HepG2 (cell line): ENCODE results near the gene TANGO6. TPM values are rescaled to one million over a fixed set of nuclear protein-coding genes. Genes with fewer than 3 reads are reported as not detected.

ENCODE experiments used
- CENPT ChIP-seq: sonication (generic); formaldehyde crosslinking; IDR thresholded peaks from 2 replicates; pipeline ENCODE4 v1.8.0; 2022; ENCODE audit warnings: low read depth, mild to moderate bottlenecking, moderate library complexity, missing genetic modification reagents
- FOXA1 ChIP-seq, 2 experiments: fragments of 450-650 bp in 1 of 2; sonication (generic) in 1 of 2; formaldehyde crosslinking in 1 of 2; IDR thresholded peaks; 2 replicates each; pipeline versions ENCODE4 v1.4.0 to v1.6.1; 2016 to 2020; ENCODE audit warnings: missing genetic modification reagents in 1 of 2
- FOXC1 ChIP-seq: sonication (generic); formaldehyde crosslinking; IDR thresholded peaks from 2 replicates; pipeline ENCODE4 v1.8.0; 2022; ENCODE audit warnings: mild to moderate bottlenecking, missing genetic modification reagents, borderline replicate concordance
- HDAC1 ChIP-seq: sonication (generic); formaldehyde crosslinking; IDR thresholded peaks from 2 replicates; pipeline ENCODE4 v1.5.1; 2020; ENCODE audit warnings: mild to moderate bottlenecking, missing genetic modification reagents
- HOXA5 ChIP-seq: sonication (generic); formaldehyde crosslinking; IDR thresholded peaks from 2 replicates; pipeline ENCODE4 v1.4.0; 2020; ENCODE audit warnings: missing genetic modification reagents
- KAT8 ChIP-seq: IDR thresholded peaks from 2 replicates; pipeline ENCODE4 v1.6.1; 2016; ENCODE audit warnings: missing genetic modification reagents, missing compliant biosample characterization
- MEF2D ChIP-seq: sonication (generic); formaldehyde crosslinking; IDR thresholded peaks from 2 replicates; pipeline ENCODE4 v1.5.1; 2020; ENCODE audit warnings: mild to moderate bottlenecking, missing genetic modification reagents
- RBM22 ChIP-seq: fragments of 200-400 bp; formaldehyde crosslinking; optimal IDR thresholded peaks from 2 replicates; pipeline ENCODE3; 2017; ENCODE audit warnings: mild to moderate bottlenecking, low read length, moderate library complexity
- SALL2 ChIP-seq: sonication (generic); formaldehyde crosslinking; IDR thresholded peaks from 2 replicates; pipeline ENCODE4 v1.8.1; 2023; ENCODE audit warnings: mild to moderate bottlenecking, missing genetic modification reagents, inconsistent platforms
- SMC3 ChIP-seq: IDR thresholded peaks from 2 replicates; pipeline ENCODE4 v1.6.1; 2011; ENCODE audit warnings: low read length, improper control_type of control experiment
- STAG1 ChIP-seq: sonication (generic); formaldehyde crosslinking; IDR thresholded peaks from 2 replicates; pipeline ENCODE4 v1.4.0; 2020; ENCODE audit warnings: missing genetic modification reagents
- TMF1 ChIP-seq: sonication (generic); formaldehyde crosslinking; IDR thresholded peaks from 2 replicates; pipeline ENCODE4 v1.8.1; 2022; ENCODE audit warnings: low read depth, missing genetic modification reagents
- U2AF1 ChIP-seq: fragments of 200-400 bp; formaldehyde crosslinking; optimal IDR thresholded peaks from 2 replicates; pipeline ENCODE3; 2017; ENCODE audit warnings: mild to moderate bottlenecking, low read depth, low read length
- YY1 ChIP-seq: IDR thresholded peaks from 2 replicates; pipeline ENCODE4 v1.6.1; 2011; ENCODE audit warnings: low read length, low read depth, moderate library complexity, mild to moderate bottlenecking; ENCODE audit not compliant: insufficient read depth, insufficient replicate concordance
- ZNF546 ChIP-seq: sonication (generic); formaldehyde crosslinking; conservative IDR thresholded peaks from 2 replicates; pipeline ENCODE4 v1.8.1; 2023; ENCODE audit warnings: mild to moderate bottlenecking, missing genetic modification reagents
- polyA plus RNA-seq, 8 experiments: library from polyadenylated mRNA; depleted of rRNA in 3 of 8; stranded (reverse) in 7 of 8; unstranded in 1 of 8; fragments of >200 nt; fragmentation: Illumina TruSeq in 4 of 8; extraction: Trizol in 4 of 8; gene quantifications; 2 replicates each; pipeline versions ENCODE4 v1.2.1 to v1.2.3, GENCODE V29; 2011 to 2016; ENCODE audit warnings: low read depth in 4 of 8, missing spikeins in 1 of 8, mixed read lengths in 1 of 8; ENCODE audit not compliant: insufficient read depth in 1 of 8
- total RNA-seq, 5 experiments: library from RNA; depleted of rRNA; stranded (reverse); fragments of >200 nt; fragmentation: Illumina TruSeq; extraction: Trizol; gene quantifications; 2 replicates each; pipeline ENCODE4 v1.2.3, GENCODE V29; 2016; ENCODE audit warnings: low read depth in 1 of 5
- TF ChIP-seq, protein P1 (sequence below): sonication (generic); formaldehyde crosslinking; IDR thresholded peaks from 2 replicates; pipeline ENCODE4 v1.5.0; 2020; ENCODE audit warnings: mild to moderate bottlenecking, missing genetic modification reagents, borderline replicate concordance
- TF ChIP-seq, protein P2 (sequence below): sonication (generic); formaldehyde crosslinking; IDR thresholded peaks from 2 replicates; pipeline ENCODE4 v1.4.0; 2020; ENCODE audit warnings: missing genetic modification reagents
- TF ChIP-seq, protein P3 (sequence below): IDR thresholded peaks from 2 replicates; pipeline ENCODE4 v1.6.1; 2012; ENCODE audit warnings: low read depth, low read length, improper control_type of control experiment
- TF ChIP-seq, protein P4 (sequence below): sonication (generic); formaldehyde crosslinking; IDR thresholded peaks from 2 replicates; pipeline ENCODE4 v1.8.0; 2022; ENCODE audit warnings: mild to moderate bottlenecking, missing genetic modification reagents

The TANGO6 gene
- total and polyA plus RNA-seq, 2 of the 13 experiments (the other 11 are each of a cell fraction or from before 2014, with no cell fraction given), result 7.2 to 13.3 TPM

DNA sequence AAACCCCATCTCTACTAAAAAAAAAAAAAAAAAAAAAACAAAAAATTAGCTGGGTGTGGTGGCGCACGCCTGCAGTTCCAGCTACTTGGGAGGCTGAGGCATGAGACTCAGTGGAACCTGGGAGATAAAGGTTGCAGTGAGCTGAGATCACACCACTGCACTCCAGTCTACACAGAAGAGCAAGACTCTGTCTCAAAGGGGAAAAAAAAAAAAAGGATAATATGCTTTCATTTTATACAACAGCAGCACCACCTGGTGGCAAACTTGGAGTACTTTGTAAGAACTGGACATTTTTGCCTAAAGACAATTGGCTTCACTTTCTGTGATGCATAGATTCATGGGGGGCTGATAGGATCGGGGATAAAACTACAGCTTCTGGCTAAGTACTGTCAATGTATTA, 280.6 kb downstream of the TANGO6 start (continued):
- TF ChIP-seq, protein P1, sequence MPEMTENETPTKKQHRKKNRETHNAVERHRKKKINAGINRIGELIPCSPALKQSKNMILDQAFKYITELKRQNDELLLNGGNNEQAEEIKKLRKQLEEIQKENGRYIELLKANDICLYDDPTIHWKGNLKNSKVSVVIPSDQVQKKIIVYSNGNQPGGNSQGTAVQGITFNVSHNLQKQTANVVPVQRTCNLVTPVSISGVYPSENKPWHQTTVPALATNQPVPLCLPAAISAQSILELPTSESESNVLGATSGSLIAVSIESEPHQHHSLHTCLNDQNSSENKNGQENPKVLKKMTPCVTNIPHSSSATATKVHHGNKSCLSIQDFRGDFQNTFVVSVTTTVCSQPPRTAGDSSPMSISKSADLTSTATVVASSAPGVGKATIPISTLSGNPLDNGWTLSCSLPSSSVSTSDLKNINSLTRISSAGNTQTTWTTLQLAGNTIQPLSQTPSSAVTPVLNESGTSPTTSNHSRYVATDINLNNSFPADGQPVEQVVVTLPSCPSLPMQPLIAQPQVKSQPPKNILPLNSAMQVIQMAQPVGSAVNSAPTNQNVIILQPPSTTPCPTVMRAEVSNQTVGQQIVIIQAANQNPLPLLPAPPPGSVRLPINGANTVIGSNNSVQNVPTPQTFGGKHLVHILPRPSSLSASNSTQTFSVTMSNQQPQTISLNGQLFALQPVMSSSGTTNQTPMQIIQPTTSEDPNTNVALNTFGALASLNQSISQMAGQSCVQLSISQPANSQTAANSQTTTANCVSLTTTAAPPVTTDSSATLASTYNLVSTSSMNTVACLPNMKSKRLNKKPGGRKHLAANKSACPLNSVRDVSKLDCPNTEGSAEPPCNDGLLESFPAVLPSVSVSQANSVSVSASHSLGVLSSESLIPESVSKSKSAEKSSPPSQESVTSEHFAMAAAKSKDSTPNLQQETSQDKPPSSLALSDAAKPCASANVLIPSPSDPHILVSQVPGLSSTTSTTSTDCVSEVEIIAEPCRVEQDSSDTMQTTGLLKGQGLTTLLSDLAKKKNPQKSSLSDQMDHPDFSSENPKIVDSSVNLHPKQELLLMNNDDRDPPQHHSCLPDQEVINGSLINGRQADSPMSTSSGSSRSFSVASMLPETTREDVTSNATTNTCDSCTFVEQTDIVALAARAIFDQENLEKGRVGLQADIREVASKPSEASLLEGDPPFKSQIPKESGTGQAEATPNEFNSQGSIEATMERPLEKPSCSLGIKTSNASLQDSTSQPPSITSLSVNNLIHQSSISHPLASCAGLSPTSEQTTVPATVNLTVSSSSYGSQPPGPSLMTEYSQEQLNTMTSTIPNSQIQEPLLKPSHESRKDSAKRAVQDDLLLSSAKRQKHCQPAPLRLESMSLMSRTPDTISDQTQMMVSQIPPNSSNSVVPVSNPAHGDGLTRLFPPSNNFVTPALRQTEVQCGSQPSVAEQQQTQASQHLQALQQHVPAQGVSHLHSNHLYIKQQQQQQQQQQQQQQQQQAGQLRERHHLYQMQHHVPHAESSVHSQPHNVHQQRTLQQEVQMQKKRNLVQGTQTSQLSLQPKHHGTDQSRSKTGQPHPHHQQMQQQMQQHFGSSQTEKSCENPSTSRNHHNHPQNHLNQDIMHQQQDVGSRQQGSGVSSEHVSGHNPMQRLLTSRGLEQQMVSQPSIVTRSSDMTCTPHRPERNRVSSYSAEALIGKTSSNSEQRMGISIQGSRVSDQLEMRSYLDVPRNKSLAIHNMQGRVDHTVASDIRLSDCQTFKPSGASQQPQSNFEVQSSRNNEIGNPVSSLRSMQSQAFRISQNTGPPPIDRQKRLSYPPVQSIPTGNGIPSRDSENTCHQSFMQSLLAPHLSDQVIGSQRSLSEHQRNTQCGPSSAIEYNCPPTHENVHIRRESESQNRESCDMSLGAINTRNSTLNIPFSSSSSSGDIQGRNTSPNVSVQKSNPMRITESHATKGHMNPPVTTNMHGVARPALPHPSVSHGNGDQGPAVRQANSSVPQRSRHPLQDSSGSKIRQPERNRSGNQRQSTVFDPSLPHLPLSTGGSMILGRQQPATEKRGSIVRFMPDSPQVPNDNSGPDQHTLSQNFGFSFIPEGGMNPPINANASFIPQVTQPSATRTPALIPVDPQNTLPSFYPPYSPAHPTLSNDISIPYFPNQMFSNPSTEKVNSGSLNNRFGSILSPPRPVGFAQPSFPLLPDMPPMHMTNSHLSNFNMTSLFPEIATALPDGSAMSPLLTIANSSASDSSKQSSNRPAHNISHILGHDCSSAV, result no peak
- TF ChIP-seq HOXA5 (CRISPR knock-in tag) (peak; percentile 57; the same call in 1 of the 2 replicates), FOXA1 (IDR thresholded peaks at IDR 0.05) (no peak), FOXA1 (CRISPR knock-in tag; IDR thresholded peaks at IDR 0.05) (no peak), ZNF546 (CRISPR knock-in tag) (no peak), YY1 (no peak), MEF2D (CRISPR knock-in tag) (no peak), SMC3 (peak; percentile 98), KAT8 (CRISPR knock-in tag) (0 out of 2 replicates have a peak, but pooled peaks have one; percentile 36), TMF1 (CRISPR knock-in tag) (no peak), FOXC1 (CRISPR knock-in tag) (no peak), U2AF1 (no peak), STAG1 (CRISPR knock-in tag) (peak; percentile 94), CENPT (CRISPR knock-in tag) (no peak), RBM22 (no peak), HDAC1 (CRISPR knock-in tag) (no peak), SALL2 (CRISPR knock-in tag) (peak; percentile 77; the same call in 1 of the 2 replicates)
- TF ChIP-seq, protein P2, sequence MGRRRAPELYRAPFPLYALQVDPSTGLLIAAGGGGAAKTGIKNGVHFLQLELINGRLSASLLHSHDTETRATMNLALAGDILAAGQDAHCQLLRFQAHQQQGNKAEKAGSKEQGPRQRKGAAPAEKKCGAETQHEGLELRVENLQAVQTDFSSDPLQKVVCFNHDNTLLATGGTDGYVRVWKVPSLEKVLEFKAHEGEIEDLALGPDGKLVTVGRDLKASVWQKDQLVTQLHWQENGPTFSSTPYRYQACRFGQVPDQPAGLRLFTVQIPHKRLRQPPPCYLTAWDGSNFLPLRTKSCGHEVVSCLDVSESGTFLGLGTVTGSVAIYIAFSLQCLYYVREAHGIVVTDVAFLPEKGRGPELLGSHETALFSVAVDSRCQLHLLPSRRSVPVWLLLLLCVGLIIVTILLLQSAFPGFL (CRISPR knock-in tag), result no peak
- TF ChIP-seq, protein P3, sequence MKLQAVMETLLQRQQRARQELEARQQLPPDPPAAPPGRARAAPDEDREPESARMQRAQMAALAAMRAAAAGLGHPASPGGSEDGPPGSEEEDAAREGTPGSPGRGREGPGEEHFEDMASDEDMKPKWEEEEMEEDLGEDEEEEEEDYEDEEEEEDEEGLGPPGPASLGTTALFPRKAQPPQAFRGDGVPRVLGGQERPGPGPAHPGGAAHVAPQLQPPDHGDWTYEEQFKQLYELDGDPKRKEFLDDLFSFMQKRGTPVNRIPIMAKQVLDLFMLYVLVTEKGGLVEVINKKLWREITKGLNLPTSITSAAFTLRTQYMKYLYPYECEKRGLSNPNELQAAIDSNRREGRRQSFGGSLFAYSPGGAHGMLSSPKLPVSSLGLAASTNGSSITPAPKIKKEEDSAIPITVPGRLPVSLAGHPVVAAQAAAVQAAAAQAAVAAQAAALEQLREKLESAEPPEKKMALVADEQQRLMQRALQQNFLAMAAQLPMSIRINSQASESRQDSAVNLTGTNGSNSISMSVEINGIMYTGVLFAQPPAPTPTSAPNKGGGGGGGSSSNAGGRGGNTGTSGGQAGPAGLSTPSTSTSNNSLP, result 0 out of 2 replicates have a peak, but pooled peaks have one; percentile 48
- TF ChIP-seq, protein P4, sequence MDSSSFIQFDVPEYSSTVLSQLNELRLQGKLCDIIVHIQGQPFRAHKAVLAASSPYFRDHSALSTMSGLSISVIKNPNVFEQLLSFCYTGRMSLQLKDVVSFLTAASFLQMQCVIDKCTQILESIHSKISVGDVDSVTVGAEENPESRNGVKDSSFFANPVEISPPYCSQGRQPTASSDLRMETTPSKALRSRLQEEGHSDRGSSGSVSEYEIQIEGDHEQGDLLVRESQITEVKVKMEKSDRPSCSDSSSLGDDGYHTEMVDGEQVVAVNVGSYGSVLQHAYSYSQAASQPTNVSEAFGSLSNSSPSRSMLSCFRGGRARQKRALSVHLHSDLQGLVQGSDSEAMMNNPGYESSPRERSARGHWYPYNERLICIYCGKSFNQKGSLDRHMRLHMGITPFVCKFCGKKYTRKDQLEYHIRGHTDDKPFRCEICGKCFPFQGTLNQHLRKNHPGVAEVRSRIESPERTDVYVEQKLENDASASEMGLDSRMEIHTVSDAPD (CRISPR knock-in tag), result no peak
